K562 (cell line): ENCODE results near the gene NUP35. TPM values are rescaled to one million over a fixed set of nuclear protein-coding genes. Genes with fewer than 3 reads are reported as not detected.

ENCODE experiments used
- ATAC-seq: fragments of 200-7000 bp; cut with Tn5 transposase; 3 replicates; pipeline ENCODE4 v1.9.1; 2020; ENCODE audit warnings: moderate library complexity
- BruUV-seq: library from RNA; stranded (reverse); fragments of 400-500 nt; replicated peaks from 2 replicates; lab custom pipeline; 2021; lab: Mats Ljungman, UMichigan
- CTCF ChIA-PET: fragments of 300-600 bp; formaldehyde crosslinking; extraction: SDS; loops from one replicate; lab custom pipeline; 2021; ENCODE audit warnings: low intra/inter-chr PET ratio; lab: Yijun Ruan, JAX
- POLR2A ChIA-PET: fragments of 300-600, 350-650 bp; sonication (Branson Sonifier 250); formaldehyde crosslinking; extraction: SDS; loops from one replicate; lab custom pipeline; 2021; ENCODE audit warnings: antibody characterized with exemption, inconsistent platforms; lab: Yijun Ruan, JAX
- DNase-seq, 4 experiments: peaks; one replicate each; pipeline versions ENCODE4 v3.0.0 to v3.0.0-alpha.2; 2011 to 2018; ENCODE audit warnings: low spot score in 3 of 4, mixed read lengths in 3 of 4; ENCODE audit errors: extremely low read depth in 1 of 4
- FAIRE-seq: peaks from 2 replicates; lab custom pipeline; 2011; peaks lifted over from hg19 to GRCh38; lab: Jason Lieb, UNC
- H2AFZ ChIP-seq: 2 replicates; pipeline ENCODE4 v1.6.0; 2011; ENCODE audit warnings: low read depth, low read length, control low read depth, inconsistent platforms
- H3K27ac ChIP-seq: fragments of 200-600 bp; 3 replicates; pipeline ENCODE4 v1.8.0; 2011; ENCODE audit warnings: low read depth, mild to moderate bottlenecking, control low read depth, inconsistent platforms, low read length, moderate library complexity, mixed read lengths; ENCODE audit errors: extremely low read depth
- H3K27me3 ChIP-seq, 2 experiments: fragments of 300-600 bp in 1 of 2; 2 replicates in 1 of 2; 3 replicates in 1 of 2; pipeline versions ENCODE4 v1.6.0 to v1.8.0; 2011; ENCODE audit warnings: inconsistent platforms in 2 of 2, low read length in 2 of 2, mild to moderate bottlenecking in 1 of 2, mixed read lengths in 1 of 2, moderate library complexity in 1 of 2; ENCODE audit not compliant: control insufficient read depth in 2 of 2, insufficient read depth in 2 of 2
- H3K36me3 ChIP-seq: fragments of 300-600 bp; 3 replicates; pipeline ENCODE4 v1.8.0; 2011; ENCODE audit warnings: mild to moderate bottlenecking, low read length, inconsistent platforms; ENCODE audit not compliant: control insufficient read depth, insufficient read depth
- H3K4me1 ChIP-seq, 2 experiments: fragments of 200-600 bp in 1 of 2; replicated peaks in 1 of 2; 2 replicates in 1 of 2; 3 replicates in 1 of 2; pipeline versions ENCODE4 v1.5.1 to v1.8.0; 2011; ENCODE audit warnings: inconsistent platforms in 2 of 2, low read length in 2 of 2, mild to moderate bottlenecking in 1 of 2, mixed read lengths in 1 of 2, moderate library complexity in 1 of 2; ENCODE audit not compliant: control insufficient read depth in 2 of 2, insufficient read depth in 2 of 2
- H3K4me2 ChIP-seq: 2 replicates; pipeline ENCODE4 v1.6.1; 2011; ENCODE audit warnings: low read length, control low read depth, inconsistent platforms, mixed read lengths; ENCODE audit not compliant: insufficient read depth
- H3K4me3 ChIP-seq: fragments of 200-600 bp; sonication (generic), shearing (Covaris generic); 2 replicates; pipeline ENCODE4 v1.5.1; 2016; ENCODE audit warnings: control low read depth, inconsistent platforms
- H3K79me2 ChIP-seq: fragments of 200-600 bp; 3 replicates; pipeline ENCODE4 v1.8.0; 2011; ENCODE audit warnings: low read length, inconsistent platforms; ENCODE audit not compliant: control insufficient read depth, insufficient read depth
- H3K9ac ChIP-seq, 2 experiments: 2 replicates each; pipeline versions ENCODE4 v1.6.0 to v1.6.1; 2011; ENCODE audit warnings: low read depth in 2 of 2, low read length in 2 of 2, control low read depth in 1 of 2, inconsistent platforms in 1 of 2, mild to moderate bottlenecking in 1 of 2, mixed read lengths in 1 of 2; ENCODE audit not compliant: insufficient read depth in 1 of 2
- H3K9me1 ChIP-seq: one replicate; pipeline ENCODE4 v1.6.0; 2011; ENCODE audit warnings: inconsistent platforms, mild to moderate bottlenecking, low read length, moderate library complexity; ENCODE audit not compliant: control insufficient read depth, insufficient read depth
- H3K9me3 ChIP-seq: replicated peaks from 2 replicates; pipeline ENCODE4 v1.5.1; 2011; ENCODE audit warnings: low read depth, low read length, inconsistent platforms; ENCODE audit not compliant: control insufficient read depth, insufficient read depth
- H4K20me1 ChIP-seq: replicated peaks from 2 replicates; pipeline ENCODE4 v1.6.1; 2011; ENCODE audit warnings: low read length, inconsistent platforms, mixed read lengths; ENCODE audit not compliant: control insufficient read depth, insufficient read depth
- CCAR2 ChIP-seq: fragments of 200-400 bp; formaldehyde crosslinking; IDR thresholded peaks from 2 replicates; pipeline ENCODE4 v1.6.1; 2017; ENCODE audit warnings: mild to moderate bottlenecking, low read depth, low read length
- LARP7 ChIP-seq: fragments of 450-650 bp; IDR thresholded peaks from 2 replicates; pipeline ENCODE4 v1.6.1; 2016
- POLR3A ChIP-seq: IDR thresholded peaks from 2 replicates; pipeline ENCODE4 v1.6.1; 2011; ENCODE audit warnings: borderline replicate concordance, mild to moderate bottlenecking, moderate library complexity; ENCODE audit not compliant: insufficient read length, insufficient read depth; ENCODE audit errors: extremely low read depth
- SMARCA4 ChIP-seq: fragments of 450-650 bp; IDR thresholded peaks from 2 replicates; pipeline ENCODE4 v1.6.1; 2016
- YY1 ChIP-seq, 3 experiments: IDR thresholded peaks; 2 replicates each; pipeline ENCODE4 v1.6.1; 2011; ENCODE audit warnings: low read length in 2 of 3, mild to moderate bottlenecking in 2 of 3, moderate library complexity in 2 of 3, borderline replicate concordance in 1 of 3, control low read depth in 1 of 3, low read depth in 1 of 3; ENCODE audit not compliant: insufficient read depth in 3 of 3, insufficient replicate concordance in 2 of 3, control insufficient read depth in 1 of 3, insufficient read length in 1 of 3; ENCODE audit errors: extremely low read depth in 1 of 3
- WGBS: fragments of 100-300 bp; shearing (Covaris generic); methylation state at CpG from one replicate; pipeline ENCODE4 v1.1.6; 2016; ENCODE audit warnings: low coverage, mixed read lengths; ENCODE audit not compliant: insufficient coverage; ENCODE audit errors: missing lambda C conversion rate; 5-methylcytosine and 5-hydroxymethylcytosine counted together
- in situ Hi-C: fragments of 300-500 bp; cut with MboI; formaldehyde crosslinking; loops from 4 replicates; pipeline ENCODE4 v1.15.0; 2018; ENCODE audit warnings: inconsistent platforms, mixed read lengths
- intact Hi-C: fragments of 100-400 bp; cut with micrococcal nuclease; formaldehyde crosslinking; loops from 2 replicates; pipeline ENCODE4 v1.14.2; 2022
- polyA plus RNA-seq, 8 experiments: library from polyadenylated mRNA; depleted of rRNA in 4 of 8; stranded (reverse) in 5 of 8; unstranded in 3 of 8; fragments of >200 nt; fragmentation: Nextera tagmentation in 2 of 8; fragmentation: Illumina TruSeq in 1 of 8; extraction: Ambion mirVana in 2 of 8; extraction: Trizol in 1 of 8; gene quantifications; 2 replicates each; pipeline versions ENCODE4 v1.2.1 to v1.2.3, GENCODE V29; 2011 to 2014; ENCODE audit warnings: inconsistent platforms in 1 of 8, missing spikeins in 1 of 8
- total RNA-seq, 7 experiments: library from RNA; depleted of rRNA in 6 of 7; stranded (reverse); fragments of >200 nt in 6 of 7; fragmentation: Illumina TruSeq in 2 of 7; extraction: Trizol in 2 of 7; gene quantifications; 2 replicates each; pipeline versions ENCODE4 v1.2.1 to v1.2.3, GENCODE V29; 2011 to 2021; ENCODE audit warnings: low replicate concordance in 1 of 7
- TF ChIP-seq, protein P1 (sequence below), 2 experiments: IDR thresholded peaks in 1 of 2; conservative IDR thresholded peaks in 1 of 2; 2 replicates each; pipeline ENCODE4 v1.6.1; 2016; ENCODE audit warnings: low read depth in 2 of 2, mild to moderate bottlenecking in 1 of 2, missing compliant biosample characterization in 1 of 2, missing genetic modification characterization in 1 of 2, moderate library complexity in 1 of 2
- TF ChIP-seq, protein P2 (sequence below): fragments of 450-650 bp; formaldehyde crosslinking; IDR thresholded peaks from 2 replicates; pipeline ENCODE4 v1.4.0; 2022; ENCODE audit warnings: mild to moderate bottlenecking, moderate library complexity

The NUP35 gene
- total and polyA plus RNA-seq, 9 of the 15 experiments (the other 6 are each of a cell fraction or from before 2014, with no cell fraction given), result 24.5 to 78.2 (median 51.1) TPM

DNA sequence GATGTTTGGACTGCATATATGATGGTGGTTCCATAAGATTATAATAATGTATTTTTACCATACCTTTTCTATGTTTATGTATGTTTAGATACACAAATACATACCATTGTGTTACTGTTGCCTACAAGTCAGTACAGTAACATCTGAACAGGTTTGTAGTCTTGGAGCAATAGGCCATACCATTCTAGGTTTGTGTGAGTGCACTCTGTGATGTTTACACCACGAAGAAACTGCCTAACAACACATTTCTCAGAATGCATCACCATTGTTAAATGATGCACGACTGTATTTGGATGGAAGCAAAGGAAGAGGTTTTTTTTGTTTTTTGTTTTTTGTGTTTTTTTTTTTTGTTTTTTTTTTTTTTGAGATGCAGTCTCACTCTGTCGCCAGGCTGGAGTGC lies 36.2 kb upstream of the NUP35 start (continued):
- TF ChIP-seq, protein P1, sequence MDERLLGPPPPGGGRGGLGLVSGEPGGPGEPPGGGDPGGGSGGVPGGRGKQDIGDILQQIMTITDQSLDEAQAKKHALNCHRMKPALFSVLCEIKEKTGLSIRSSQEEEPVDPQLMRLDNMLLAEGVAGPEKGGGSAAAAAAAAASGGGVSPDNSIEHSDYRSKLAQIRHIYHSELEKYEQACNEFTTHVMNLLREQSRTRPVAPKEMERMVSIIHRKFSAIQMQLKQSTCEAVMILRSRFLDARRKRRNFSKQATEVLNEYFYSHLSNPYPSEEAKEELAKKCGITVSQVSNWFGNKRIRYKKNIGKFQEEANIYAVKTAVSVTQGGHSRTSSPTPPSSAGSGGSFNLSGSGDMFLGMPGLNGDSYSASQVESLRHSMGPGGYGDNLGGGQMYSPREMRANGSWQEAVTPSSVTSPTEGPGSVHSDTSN (CRISPR knock-in tag; IDR thresholded peaks at IDR 0.05; ENCODE audit: low read depth), result no peak
- TF ChIP-seq, protein P1 (tag; conservative IDR thresholded peaks at IDR 0.05; ENCODE audit: low read depth), result no peak
- no peak for TF ChIP-seq LARP7
- TF ChIP-seq, protein P2, sequence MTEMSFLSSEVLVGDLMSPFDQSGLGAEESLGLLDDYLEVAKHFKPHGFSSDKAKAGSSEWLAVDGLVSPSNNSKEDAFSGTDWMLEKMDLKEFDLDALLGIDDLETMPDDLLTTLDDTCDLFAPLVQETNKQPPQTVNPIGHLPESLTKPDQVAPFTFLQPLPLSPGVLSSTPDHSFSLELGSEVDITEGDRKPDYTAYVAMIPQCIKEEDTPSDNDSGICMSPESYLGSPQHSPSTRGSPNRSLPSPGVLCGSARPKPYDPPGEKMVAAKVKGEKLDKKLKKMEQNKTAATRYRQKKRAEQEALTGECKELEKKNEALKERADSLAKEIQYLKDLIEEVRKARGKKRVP (CRISPR knock-in tag), result no peak

- Histone ChIP-seq H3K27me3 (no peaks in the 10 kb centered on the region), H2AFZ (peak overlapping the region; percentile 86), H3K9ac (peak overlapping the region; percentile 48 to 60; a peak in 2 of 4 replicates), H3K27ac (peak overlapping the region; percentile 30; the same call in 1 of the 3 replicates), H3K36me3 (no peaks in the 10 kb centered on the region), H3K4me2 (peak overlapping the region; percentile 64), H3K4me3 (peak overlapping the region; percentile 22), H3K4me1 (peaks cover 0 to 4% of the 10 kb centered on the region in 2 experiments; a peak in 2 of 5 replicates), H3K9me1 (no peaks in the 10 kb centered on the region), H3K79me2 (no peaks in the 10 kb centered on the region), H3K9me3 (no peaks in the 10 kb centered on the region), H4K20me1 (no peaks in the 10 kb centered on the region)
- intact Hi-C loops, result no loop called here
- ChIA-PET POLR2A (interaction anchor here (0.7 to 1.9 kb wide), 6 partner anchors 10 to 35 kb away, joined by 3 to 7 read pairs (median 4); partner anchors contain the start of genes DUSP19 and NUP35), CTCF (no interaction called here)
- FAIRE-seq (no peak), ATAC-seq (peak; percentile 76), DNase-seq (peak in 1 of 4 experiments; percentile 33)
- BruUV-seq, result no TSS peak
- in situ Hi-C loops, result no loop called here
- WGBS, result 43% methylated on average over 6 of the region's 6 CpGs
- no peak for TF ChIP-seq POLR3A
- TF ChIP-seq YY1 (IDR thresholded peaks at IDR 0.05; ENCODE audit: borderline replicate concordance in 1 of 3, control insufficient read depth in 1 of 3, extremely low read depth in 1 of 3, insufficient read depth in 3 of 3, insufficient read length in 1 of 3, insufficient replicate concordance in 2 of 3, low read depth in 1 of 3, low read length in 2 of 3), result peak in 1 of 3 experiments; percentile 48
- TF ChIP-seq CCAR2, result no peak
- no peak for TF ChIP-seq SMARCA4
Measured at GRCh38 chr2:183089192-183089851, 34.9 kb upstream of the NUP35 start.
